GM08714 (cell line): Measurements from ENCODE around the gene RCN2.
A peak's percentile ranks its signal among the peaks of the same experiment; 100 is the strongest.

ENCODE experiments used
- H3K4me3 ChIP-seq: fragments of 200-500 bp; sonication (Bioruptor generic); 2 replicates; pipeline ENCODE4 v1.5.1; 2014; ENCODE audit warnings: mild to moderate bottlenecking, low read length, inconsistent platforms
- ZNF274 ChIP-seq: IDR thresholded peaks from 2 replicates; pipeline ENCODE4 v1.6.1; 2012; ENCODE audit warnings: mild to moderate bottlenecking, low read depth, low read length

RCN2 gene

DNA sequence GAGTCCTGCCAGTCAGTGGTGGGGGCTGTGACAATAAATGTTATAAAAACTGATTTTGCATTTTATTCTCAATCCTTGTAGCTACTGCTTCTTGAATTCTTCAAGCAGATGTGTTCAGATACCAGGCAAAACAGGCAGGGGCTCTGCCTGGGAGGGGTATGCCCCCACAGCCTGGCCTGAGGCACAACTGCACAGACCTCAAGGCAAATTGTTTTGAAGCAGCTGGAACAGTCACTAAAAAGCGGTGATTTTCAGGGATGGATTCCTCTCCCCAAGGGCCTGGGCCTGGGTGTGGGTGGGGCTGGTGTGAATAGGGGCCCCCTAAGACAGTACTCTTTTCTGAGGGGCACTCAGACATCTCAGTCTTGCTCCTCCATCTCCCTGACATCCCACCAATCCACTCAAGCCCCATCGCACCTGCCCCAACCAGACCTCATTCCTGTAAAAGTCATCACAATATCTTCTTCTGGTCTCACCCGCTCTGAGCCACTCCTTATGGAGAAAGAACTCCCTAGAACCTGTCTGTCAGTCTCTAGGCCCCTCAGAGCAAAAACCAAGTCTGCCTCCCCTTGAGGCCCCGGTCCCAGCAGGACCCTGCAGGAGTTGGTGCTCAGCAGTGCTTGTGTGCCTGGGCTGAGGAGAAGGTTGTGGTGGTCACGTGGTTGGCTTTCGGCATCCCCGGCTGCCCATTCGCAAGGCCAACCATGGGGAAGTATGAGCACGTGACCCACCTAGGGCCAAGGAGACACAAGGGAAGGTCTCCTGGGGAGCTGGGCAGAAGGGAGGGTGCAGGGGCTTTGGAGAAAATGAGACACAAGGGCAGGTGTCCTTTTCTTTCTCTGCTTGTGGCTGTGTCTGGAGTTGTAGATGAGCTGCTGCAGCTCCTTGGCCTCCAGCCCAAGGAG lies 60.4 kb downstream of the RCN2 start:
- H3K4me3 ChIP-seq, result no peak overlapping the region
- TF ChIP-seq ZNF274, result no peak

DNA sequence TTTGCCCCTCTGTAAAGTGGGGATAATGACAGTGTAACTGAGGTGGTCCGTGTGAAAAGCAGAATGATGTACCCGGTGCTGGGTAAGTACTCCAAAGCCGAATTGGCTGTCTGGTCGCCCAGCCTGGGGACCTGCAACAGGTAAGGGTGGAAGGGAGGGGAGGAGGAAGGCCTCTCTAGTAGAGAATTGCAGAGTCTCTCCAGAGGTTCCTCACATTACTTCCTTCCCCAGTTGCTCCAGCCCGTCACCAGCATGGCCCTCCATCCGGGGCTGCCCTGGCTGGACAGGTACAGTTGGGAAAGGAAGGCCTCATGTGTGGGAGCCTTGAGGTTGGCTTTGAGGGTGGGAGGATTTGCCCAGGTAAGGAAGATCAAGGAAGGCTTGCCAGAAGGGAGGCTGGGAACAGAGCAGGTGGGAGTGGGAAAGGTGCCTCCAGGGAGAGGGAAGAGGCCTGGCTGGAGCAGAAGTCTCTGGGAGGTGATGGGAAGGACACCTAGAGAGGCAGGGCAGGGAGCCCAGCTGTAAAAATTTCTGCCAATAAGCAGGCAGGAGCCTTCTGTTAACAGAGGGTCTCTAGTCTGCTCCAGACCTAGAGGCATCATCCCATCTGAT lies 61.7 kb downstream of the RCN2 start:
- no peak for TF ChIP-seq ZNF274

DNA sequence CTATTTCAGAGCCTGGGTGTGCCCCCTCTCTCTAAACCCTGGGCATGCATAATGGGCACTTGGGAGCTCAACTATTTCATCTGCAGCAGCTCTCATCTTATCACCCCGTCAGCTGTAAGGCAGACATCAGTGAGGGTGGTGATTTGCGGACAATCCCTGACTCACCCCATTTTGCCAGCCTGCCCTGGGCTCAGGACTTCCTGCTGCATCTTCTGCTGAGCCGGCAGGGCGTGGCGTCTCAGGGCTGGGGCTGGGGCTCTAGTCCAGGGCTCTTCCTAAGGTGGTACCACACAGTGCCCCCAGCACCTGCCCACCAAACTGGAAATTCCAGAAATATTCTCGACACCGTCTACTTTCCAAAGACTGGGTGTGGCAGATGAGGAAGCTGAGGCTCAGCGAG lies 62.5 kb downstream of the RCN2 start:
- TF ChIP-seq ZNF274, result no peak
- no peak overlapping the region for H3K4me3 ChIP-seq

More for the DNA sequence above, 61.7 kb downstream of the RCN2 start:
- no peak overlapping the region for H3K4me3 ChIP-seq

DNA sequence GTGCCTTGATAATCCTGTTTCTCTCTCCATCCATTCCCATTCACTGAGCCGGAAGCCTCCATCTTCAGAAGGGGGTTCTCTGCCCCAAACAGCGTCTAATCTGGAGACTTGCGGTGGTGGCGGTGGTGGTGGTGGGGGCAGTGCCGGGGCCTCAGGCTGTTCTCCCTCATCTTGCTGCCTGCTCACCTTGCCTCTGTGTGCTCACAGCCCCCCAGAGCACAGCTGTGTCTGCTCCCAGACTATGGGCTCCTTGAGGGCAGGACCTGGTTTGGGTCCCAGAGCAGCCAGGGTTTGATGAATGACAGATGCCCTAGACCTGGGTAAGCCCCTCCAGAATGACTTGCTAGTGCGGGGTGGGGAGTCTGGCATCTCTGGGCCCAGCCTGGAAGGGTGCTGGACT lies 62.9 kb downstream of the RCN2 start:
- no peak for TF ChIP-seq ZNF274
- H3K4me3 ChIP-seq, result no peak overlapping the region

DNA sequence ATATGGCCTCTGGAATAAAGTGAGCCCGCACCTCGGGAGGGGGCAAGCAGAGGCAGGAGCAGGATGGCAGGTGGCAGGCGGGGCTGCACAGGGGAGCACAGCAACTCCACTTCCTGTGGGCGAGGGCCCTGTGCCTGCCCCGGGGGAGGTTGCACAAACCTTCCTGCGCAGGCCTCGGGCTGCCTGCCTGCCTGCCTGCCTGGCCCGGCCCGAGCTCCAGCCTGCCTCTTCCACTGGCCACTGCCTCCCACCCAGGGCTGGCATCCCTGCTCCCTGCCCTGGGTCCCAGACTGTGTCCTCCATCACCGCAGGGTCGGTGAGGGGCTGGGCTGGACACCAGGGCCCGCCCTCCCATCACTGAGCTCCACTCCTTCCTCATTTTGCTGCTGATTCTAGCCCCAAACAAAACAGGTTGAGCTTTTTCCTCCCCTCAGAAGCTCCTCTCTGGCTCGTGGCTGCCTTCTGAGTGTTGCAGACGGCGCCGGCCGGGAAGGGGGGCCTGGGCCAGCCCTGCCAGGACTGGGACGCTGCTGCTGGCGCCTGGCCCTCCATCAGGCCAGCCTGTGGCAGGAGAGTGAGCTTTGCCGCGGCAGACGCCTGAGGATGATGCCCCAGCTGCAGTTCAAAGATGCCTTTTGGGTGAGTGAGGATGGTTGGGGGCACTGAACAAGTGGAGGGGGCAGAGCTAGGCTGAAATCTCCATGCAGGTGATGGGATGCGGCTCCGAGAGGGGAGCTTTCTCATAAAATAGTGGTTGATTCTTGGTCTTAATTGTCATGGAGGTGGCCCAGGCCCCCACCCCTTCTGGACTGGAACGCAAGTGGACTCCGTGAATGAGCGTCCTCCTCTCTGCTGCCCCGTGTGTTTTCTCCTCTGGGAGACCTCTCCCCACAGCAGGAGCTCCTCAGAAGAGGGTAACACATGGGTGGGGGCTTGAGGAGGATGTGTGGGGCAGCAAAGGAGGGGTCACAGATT lies 63.7 kb downstream of the RCN2 start, which contains the start of gene PSTPIP1:
TSS of gene PSTPIP1 (plus strand) at position 156 of the 975 bp plus-strand sequence. CDS start at position 604, 448 bp downstream.
- no peak for TF ChIP-seq ZNF274
- peak within 1 kb of the TSS; percentile 30; the same call in 1 of the 2 replicates for H3K4me3 ChIP-seq

DNA sequence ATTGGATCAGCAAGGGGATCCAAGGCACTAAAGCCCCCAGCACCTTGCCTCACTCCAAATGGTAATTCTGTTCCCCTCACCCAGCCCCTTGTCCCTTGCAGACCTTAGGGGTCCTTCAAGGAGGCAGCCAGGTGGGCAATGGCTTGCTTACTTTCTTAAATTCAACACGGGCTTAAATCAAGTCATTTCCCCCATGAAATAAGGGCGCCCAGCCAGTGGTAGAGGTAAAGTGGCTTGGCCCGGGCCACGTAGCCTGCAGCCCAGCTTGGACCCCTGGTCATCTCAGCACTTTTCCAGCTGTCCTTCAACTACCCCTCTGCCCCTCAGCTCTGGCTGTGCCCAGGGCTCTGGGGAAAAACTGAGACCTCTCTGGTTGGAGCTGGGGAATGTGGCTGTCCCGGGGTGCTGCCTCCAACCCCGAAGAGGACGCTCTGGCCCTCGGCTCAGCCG lies 64.6 kb downstream of the RCN2 start:
- no peak for TF ChIP-seq ZNF274
- peak overlapping the region; percentile 1; the same call in 1 of the 2 replicates for H3K4me3 ChIP-seq

DNA sequence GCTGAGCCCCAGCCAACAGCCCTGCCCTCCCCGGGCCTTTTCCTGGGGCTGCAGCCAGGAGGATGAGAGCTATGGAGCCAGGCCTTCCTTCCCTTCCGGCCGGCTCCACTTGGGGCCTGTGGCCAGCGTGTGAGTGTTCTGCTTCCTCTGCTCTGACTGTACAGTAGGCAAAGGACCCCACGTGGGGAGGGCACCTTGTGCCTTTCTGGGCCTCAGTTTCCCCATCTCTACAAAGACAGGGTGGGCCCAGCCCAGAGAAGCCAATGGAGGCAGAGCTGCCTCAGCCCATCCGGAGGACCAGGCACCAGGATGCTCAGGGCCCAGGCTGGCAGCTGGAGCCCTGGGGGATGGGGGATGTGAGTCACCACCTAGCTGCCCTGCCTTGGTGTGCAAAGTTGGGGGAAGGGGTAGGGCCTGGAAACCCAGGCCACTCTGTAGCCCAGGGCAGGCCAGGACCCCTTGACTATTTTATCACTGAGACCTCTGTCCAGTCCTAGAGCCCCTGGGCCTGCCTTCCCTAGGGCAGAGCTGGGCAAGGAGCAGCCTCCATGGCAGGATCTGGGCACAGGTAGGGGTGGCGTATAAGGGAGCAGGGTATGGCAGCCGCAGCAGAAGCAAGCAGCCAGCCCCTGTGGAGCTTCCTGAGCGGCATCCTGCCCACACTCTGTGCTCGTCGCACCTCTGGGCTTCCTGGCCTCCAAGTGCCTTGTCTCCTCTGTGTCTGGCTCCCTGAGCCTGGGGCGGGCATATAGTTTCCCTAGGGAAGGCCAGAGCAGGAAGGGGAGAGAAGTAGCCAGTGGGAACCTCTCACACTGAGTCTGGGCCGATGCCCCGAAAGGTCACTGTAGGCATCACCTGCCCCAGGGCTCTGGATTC lies 65.2 kb downstream of the RCN2 start:
- TF ChIP-seq ZNF274, result no peak
- H3K4me3 ChIP-seq, result no peak overlapping the region; the same call in 1 of the 2 replicates

DNA sequence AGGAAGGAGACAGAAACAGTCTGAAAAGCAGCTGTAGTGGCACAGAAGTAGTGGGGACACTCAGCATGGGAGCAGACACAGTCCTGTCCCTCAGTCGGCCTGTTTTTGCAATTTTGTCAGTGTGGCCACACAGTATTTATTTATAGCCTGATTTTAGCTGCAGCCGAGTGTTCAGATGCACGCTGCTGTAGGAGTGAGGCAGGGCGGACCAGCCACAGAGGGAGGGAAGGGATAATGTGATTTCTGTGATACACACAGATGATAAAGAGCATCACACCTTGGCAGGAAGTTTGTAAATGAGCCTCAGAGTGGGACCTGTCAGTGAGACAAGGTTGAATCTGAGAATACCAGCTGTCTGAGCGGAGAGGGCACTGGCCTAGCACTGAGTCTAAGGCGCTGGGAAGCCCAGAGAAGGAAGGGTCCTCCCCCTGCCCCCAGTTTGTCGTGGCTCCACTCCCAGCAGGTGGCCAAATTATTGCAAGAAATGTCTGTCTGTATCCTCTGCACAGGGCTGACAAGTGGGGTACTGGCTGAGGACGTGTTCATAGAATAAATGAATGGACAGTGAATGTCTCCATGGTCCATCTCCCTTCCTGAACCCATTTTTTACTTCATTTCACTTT lies 67.2 kb downstream of the RCN2 start:
- no peak for TF ChIP-seq ZNF274
- no peak overlapping the region for H3K4me3 ChIP-seq

DNA sequence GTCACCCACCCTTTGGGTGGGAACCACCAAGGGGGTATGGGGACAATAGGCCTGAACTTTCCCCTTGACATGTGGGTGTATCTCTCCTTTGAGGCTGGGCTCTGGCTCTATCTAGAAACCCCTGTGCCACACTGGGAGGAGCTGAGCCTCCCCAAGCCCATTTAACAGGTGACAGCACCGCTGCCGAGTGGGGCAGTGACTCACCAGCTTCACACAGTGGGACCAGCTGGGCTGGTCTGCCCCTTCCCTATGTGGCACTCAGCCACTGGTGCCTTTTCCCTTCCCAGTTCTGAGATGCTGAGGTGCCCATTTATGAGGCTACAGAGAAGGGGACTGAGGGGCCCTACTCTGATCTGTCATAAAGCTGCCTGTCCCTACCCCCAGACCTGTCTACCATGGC lies 68.4 kb downstream of the RCN2 start:
- no peak for TF ChIP-seq ZNF274
- H3K4me3 ChIP-seq, result no peak overlapping the region

DNA sequence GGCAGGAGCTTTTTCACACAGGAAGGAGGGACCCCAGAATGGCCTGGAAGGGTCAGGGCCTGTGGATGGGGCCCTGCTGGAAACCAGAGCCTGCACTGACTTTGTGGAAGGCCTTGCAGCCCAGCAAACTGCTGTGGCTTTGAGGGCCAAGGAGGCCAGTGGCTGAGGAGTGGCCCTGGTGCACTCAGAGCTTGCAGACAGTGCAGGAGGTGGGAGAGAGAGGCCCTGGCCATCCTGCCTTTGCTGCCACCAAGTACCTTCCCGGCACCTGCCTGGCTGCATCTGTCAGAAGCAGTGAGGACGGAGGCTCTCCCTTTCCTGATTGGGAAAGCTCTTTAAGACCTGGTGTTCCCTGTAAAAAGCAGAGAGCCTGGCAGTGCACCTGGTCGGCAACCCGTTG lies 69.8 kb downstream of the RCN2 start:
- no peak for TF ChIP-seq ZNF274
- H3K4me3 ChIP-seq, result no peak overlapping the region

DNA sequence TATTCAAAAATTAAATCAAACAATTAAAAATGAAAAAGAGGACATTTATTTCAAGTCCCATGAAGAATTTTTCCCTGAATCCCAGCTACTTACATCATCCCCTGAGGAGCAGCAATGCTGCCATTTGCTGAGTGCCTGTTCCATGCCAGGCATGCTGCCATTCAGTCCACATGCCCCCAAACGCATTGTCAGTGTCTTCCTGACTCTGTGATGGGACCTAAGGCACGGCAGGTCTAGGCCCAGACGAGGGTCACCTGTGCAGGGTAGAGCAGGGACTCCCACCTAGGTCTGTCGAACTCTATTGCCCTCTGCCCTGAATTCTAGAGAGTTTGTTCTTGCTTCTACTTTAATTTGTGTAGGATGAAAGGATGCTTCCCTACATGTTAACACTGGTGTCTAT lies 70.4 kb downstream of the RCN2 start:
- H3K4me3 ChIP-seq, result no peak overlapping the region
- no peak for TF ChIP-seq ZNF274

DNA sequence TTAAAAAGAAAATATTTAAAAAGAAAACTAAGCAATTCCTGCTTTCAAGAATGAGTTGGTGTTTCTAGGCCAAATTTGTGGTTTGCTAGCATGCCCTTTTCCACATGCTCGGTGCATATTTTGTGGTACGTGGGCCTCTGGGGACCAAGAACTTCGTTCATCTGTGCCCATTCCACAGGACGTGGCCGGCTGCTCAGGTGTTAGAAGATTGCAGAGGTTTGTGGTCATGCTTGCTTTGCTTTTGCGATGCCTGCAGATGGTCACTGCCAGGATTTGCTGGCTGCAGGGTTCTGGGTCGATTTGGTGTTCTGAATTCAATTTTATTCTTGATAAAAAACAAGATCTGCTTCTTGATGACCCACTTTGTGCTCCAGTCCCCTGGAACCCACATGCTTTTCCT lies 70.9 kb downstream of the RCN2 start:
- H3K4me3 ChIP-seq, result peak overlapping the region; percentile 2; the same call in 1 of the 2 replicates
- no peak for TF ChIP-seq ZNF274
